Measurements from ENCODE around the gene OR6X1.

OR6X1 gene

GRCh38 chr11:123775715-123776549 is 21.6 kb upstream of the OR6X1 start:
- DNase-seq = no peak
- H3K4me3 ChIP-seq = no peak overlapping the region
- intact Hi-C loops (cut with DNase I; ENCODE audit: low total_unique reads) = no loop called here
- TF ChIP-seq, protein P1, sequence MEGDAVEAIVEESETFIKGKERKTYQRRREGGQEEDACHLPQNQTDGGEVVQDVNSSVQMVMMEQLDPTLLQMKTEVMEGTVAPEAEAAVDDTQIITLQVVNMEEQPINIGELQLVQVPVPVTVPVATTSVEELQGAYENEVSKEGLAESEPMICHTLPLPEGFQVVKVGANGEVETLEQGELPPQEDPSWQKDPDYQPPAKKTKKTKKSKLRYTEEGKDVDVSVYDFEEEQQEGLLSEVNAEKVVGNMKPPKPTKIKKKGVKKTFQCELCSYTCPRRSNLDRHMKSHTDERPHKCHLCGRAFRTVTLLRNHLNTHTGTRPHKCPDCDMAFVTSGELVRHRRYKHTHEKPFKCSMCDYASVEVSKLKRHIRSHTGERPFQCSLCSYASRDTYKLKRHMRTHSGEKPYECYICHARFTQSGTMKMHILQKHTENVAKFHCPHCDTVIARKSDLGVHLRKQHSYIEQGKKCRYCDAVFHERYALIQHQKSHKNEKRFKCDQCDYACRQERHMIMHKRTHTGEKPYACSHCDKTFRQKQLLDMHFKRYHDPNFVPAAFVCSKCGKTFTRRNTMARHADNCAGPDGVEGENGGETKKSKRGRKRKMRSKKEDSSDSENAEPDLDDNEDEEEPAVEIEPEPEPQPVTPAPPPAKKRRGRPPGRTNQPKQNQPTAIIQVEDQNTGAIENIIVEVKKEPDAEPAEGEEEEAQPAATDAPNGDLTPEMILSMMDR (IDR thresholded peaks at IDR 0.05) = no peak
- no peaks in the 10 kb centered on the region for H3K9me3 ChIP-seq
- no peak overlapping the region for H3K27ac ChIP-seq
- H3K27me3 ChIP-seq = no peaks in the 10 kb centered on the region
- no peaks in the 10 kb centered on the region for H3K36me3 ChIP-seq
- H3K4me1 ChIP-seq = no peaks in the 10 kb centered on the region

GRCh38 chr11:123775289-123775688 is 21.0 kb upstream of the OR6X1 start:
- no peak overlapping the region for H3K27ac ChIP-seq
- H3K4me3 ChIP-seq = no peak overlapping the region
- no peaks in the 10 kb centered on the region for H3K9me3 ChIP-seq
- H3K36me3 ChIP-seq = no peaks in the 10 kb centered on the region
- no peaks in the 10 kb centered on the region for H3K4me1 ChIP-seq
- TF ChIP-seq, protein P1 (IDR thresholded peaks at IDR 0.05) = no peak
- DNase-seq = no peak
- H3K27me3 ChIP-seq = no peaks in the 10 kb centered on the region
- intact Hi-C loops (cut with DNase I; ENCODE audit: low total_unique reads) = no loop called here

GRCh38 chr11:123773959-123774358 is 19.6 kb upstream of the OR6X1 start:
- intact Hi-C loops (cut with DNase I; ENCODE audit: low total_unique reads) = no loop called here
- no peak for DNase-seq
- Histone ChIP-seq H3K4me1 (no peaks in the 10 kb centered on the region), H3K36me3 (no peaks in the 10 kb centered on the region), H3K4me3 (no peak overlapping the region), H3K27me3 (no peaks in the 10 kb centered on the region), H3K9me3 (no peaks in the 10 kb centered on the region), H3K27ac (no peak overlapping the region)
- TF ChIP-seq, protein P1 (IDR thresholded peaks at IDR 0.05) = no peak

DNA sequence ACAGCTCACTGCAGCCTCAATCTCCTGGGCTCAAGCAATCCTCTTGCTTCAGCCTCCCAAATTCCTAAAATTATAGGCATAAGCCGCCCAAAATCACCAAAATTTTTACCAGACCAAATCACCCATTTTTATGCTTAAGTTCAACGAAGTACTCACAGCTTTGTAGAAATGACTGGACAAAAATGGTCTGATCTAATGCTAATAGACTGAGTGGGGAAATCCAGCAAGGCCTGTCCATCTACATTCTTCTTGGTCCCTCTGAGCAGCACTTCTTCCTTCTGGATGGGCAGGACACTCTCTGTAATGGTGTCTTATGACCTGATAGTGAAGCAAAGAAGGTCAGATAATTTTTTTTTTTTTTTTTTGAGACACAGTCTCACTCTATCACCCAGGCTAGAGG is 18.7 kb upstream of the OR6X1 start:
- intact Hi-C loops (cut with DNase I; ENCODE audit: low total_unique reads) = no loop called here
- no peaks in the 10 kb centered on the region for H3K36me3 ChIP-seq
- no peaks in the 10 kb centered on the region for H3K4me1 ChIP-seq
- H3K27ac ChIP-seq = no peak overlapping the region
- H3K9me3 ChIP-seq = no peaks in the 10 kb centered on the region
- H3K27me3 ChIP-seq = no peaks in the 10 kb centered on the region
- no peak overlapping the region for H3K4me3 ChIP-seq
- TF ChIP-seq, protein P1 (IDR thresholded peaks at IDR 0.05) = no peak
- DNase-seq = no peak

- TF ChIP-seq, protein P1 (IDR thresholded peaks at IDR 0.05) = no peak
- Histone ChIP-seq H3K36me3 (no peaks in the 10 kb centered on the region), H3K27me3 (no peaks in the 10 kb centered on the region), H3K9me3 (no peaks in the 10 kb centered on the region), H3K27ac (no peak overlapping the region), H3K4me3 (no peak overlapping the region), H3K4me1 (no peaks in the 10 kb centered on the region)
- intact Hi-C loops (cut with DNase I; ENCODE audit: low total_unique reads) = no loop called here
- no peak for DNase-seq
Measured at GRCh38 chr11:123771664-123772063, 17.3 kb upstream of the OR6X1 start.

All from tibial artery (tissue), 4 donors.